Thyroid gland (tissue), 4 donors: Measurements from ENCODE around the gene SYNGR4.

ENCODE experiments used
- CTCF ChIP-seq, 6 experiments: fragments of 200-600 bp in 3 of 6; fragments of 450-650 bp in 3 of 6; sonication (generic) in 3 of 6; IDR thresholded peaks; one replicate each; pipeline ENCODE4 v1.5.1; 2016 to 2019; ENCODE audit warnings: antibody characterized with exemption in 6 of 6, mild to moderate bottlenecking in 2 of 6, inconsistent platforms in 1 of 6, moderate library complexity in 1 of 6
- POLR2A ChIP-seq, 2 donors: fragments of 450-650 bp; IDR thresholded peaks; one replicate each; pipeline ENCODE4 v1.6.1; 2017; ENCODE audit warnings: antibody characterized with exemption in 2 of 2, mild to moderate bottlenecking in 2 of 2, moderate library complexity in 1 of 2

GRCh38 chr19:48371367-48371766 lies 7.2 kb downstream of the SYNGR4 start:
- TF ChIP-seq POLR2A (IDR thresholded peaks at IDR 0.05): no peak
- TF ChIP-seq CTCF (IDR thresholded peaks at IDR 0.05): no peak
